ENCODE results near the gene PARL.
"Not testable (repeated sequence)": the region's sequence is repeated elsewhere in the genome, so short reads cannot be mapped to it uniquely, and the experiment has no call there.

PARL gene

DNA sequence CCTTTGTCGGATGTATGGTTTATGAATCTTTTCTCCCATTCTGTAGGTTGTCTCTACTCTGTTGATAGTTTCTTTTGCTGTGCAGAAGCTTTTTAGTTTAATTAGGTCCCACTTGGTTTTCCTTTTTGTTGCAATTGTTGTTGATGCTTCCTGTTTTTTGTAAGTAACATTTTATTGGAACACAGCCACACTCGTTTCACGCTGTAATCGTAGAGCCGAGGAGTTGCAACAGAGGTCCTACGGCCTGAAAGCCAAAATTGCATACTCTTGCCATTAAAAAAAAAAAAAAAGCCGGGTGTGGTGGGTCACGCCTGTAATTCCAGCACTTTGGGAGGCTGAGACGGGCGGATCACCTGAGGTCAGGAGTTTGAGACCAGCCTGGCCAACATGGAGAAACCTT is 100.2 kb downstream of the PARL start:
- DNase-seq (ENCODE audit: low spot score) = not testable (repeated sequence)

DNA sequence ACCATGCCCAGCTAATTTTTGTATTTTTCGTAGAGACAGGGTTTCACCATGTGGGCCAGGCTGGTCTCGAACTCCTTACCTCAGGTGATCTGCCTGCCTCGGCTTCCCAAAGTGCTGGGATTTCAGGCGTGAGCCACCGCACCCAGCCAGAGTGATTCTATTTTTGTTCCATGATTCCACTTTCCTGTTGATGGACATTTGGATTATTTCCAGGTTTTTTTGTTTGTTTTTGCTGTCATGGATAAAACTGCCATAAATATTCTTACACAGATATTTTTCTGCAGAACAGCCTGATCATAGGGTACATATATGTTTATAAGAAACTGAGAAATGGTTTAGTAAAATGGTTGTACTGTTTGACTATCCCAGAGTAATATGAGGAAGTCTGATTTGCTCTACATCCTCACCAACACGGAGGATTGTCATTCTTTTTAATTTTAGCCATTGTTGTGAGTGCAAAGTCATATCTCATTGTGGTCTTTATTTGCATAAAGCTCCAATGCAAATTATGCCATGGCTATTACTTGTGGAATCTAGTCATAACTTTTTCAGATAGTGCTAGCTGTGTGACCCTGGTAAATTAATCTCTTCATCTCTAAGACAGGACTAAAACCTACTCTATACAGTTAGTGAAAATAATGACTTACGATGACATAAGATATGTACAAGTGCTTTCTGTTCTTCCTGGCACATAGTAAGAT is 102.0 kb downstream of the PARL start:
- no peak for DNase-seq (ENCODE audit: low spot score)

DNA sequence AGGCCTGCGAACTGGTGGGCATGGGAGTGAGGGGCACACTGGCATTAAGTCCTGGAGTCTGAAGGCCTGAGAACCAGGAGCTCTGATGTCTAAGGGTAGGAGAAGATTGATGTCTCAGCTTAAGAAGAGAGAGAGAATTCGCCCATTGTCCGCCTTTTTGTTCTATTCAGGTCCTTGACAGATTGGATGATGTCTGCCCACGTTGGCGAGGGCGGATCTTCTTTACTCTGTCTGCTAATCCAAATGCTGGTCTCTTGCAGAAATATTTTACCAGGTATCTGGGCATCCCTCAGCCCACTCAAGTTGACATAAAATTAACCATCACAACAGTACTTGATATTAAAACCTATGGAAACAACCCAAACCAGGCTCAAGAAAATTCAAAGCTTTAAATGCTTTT is 103.4 kb downstream of the PARL start:
- no peak for DNase-seq (ENCODE audit: low spot score)

DNA sequence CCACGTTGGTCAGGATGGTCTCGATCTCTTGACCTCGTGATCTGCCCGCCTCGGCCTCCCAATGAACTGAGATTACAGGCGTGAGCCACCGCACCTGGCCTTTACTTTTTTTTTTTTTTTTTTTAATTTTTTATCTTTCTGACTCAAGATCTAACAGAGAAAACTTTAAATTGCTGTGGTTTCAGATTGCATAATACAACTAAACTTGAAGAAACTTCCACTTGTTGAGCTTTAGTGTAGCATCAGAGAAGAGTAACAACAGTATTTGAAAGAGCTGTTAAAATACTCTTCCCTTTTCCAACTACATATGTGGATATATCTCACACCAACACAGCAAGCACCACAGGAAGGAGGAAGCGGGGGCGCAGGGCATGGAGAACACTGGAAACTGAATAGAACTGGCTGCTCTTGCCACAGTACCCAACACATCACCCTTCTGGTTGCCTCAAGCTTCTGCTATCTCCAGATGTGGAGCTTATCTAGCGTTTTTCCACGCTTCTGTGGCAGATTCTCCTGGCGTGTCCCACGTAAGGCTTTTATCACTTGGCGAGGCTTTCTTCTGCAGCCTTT is 104.7 kb downstream of the PARL start:
- no peak for DNase-seq (ENCODE audit: low spot score)

Data from HuH-7 (cell line).